Limb (tissue), 2 donors: ENCODE results near the gene FAM184B.
"Not testable (repeated sequence)": the region's sequence is repeated elsewhere in the genome, so short reads cannot be mapped to it uniquely, and the experiment has no call there.

Experiments
- DNase-seq, 2 donors: peaks; one replicate each; pipeline ENCODE4 v3.0.0-alpha.2; 2016; ENCODE audit errors: extremely low spot score in 2 of 2

Gene FAM184B

DNA sequence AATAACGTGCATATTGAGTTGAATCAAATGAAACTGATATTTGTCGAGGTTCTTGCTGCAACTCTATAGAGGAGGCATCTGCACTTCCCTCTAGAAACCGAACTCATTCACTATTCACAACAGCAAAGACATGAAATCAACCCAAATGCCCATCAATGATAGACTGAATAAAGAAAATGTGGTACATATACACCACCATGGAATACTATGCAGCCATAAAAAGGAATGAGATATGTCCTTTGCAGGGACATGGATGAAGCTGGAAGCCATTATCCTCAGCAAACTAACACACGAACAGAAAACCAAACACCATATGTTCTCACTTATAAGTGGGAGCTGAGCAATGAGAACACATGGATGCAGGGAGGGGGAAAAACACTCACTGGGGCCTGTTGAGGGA lies 96.8 kb downstream of the FAM184B start:
- DNase-seq, result not testable (repeated sequence)

GRCh38 chr4:17682222-17682566 lies 99.2 kb downstream of the FAM184B start:
- DNase-seq, result no peak

GRCh38 chr4:17681281-17682221 lies 99.9 kb downstream of the FAM184B start:
- DNase-seq, result no peak

GRCh38 chr4:17680559-17681280 lies 100.7 kb downstream of the FAM184B start:
- no peak for DNase-seq

DNA sequence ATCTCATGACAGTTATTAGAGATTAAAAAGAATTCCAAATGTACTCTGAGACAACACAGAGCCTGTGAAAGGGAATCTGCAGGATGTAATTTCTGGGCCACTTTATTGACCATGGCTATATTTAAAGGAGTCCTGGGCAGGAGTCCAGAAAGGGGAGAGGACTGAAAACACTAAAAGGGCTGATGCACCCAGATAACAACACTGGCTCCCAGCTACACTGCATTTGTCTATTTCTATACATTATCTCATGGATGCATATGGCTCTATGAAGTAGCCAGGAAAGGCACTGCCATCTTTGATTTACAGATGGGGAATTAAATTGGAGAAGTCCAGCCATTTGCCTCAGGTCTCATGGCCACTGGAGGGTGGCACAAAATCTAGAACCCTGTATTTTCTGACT lies 111.0 kb downstream of the FAM184B start:
- no peak for DNase-seq

DNA sequence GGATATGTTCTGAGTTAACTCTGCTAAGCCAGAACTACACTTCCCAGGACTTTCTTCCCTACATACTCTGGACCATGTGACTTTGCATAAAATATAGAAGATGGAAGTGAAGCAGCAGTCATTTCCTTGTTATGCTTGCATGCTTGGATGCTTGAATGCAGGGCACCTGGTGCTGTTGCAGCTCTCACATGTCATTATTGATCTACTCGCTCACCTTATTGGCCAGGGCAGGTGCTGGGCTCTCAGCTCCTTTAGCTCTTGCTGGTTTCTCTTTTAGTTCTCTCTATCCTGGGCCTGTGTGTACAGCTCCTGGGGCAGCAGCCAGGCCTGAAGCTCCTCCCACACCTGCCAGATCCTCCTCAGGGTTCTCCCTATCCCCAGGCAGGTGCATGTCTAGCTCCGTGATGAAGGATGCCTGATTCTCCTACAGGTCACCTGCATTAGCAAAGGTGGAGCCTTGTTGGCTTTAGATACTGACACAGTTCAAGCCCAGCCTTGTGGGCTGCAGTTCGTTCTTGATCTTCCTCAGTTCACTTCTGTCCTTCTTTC lies 113.7 kb downstream of the FAM184B start:
- DNase-seq, result no peak

GRCh38 chr4:17667253-17667652 lies 114.2 kb downstream of the FAM184B start:
- no peak for DNase-seq

- no peak for DNase-seq
These were observed 115.6 kb downstream of the FAM184B start for GRCh38 chr4:17665852-17666251.

DNA sequence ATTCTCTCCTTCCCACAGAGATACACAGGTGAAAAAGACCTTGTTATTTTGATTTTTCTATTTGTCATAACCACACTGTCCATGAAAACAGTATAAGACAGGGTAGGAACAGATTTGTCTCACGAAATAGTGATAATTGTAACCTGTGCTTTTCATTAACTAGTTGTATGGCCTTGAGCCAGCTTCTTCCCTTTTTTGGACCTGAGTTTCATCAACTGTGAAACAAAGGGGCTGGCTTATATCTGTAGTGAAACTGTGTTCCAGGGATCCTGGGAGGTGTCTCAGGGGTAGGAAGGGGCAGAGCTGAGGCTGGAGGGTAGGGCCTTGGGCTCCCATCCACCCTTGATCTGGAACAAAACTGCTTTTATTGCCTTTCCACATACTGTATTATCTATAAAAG lies 116.1 kb downstream of the FAM184B start:
- no peak for DNase-seq

DNA sequence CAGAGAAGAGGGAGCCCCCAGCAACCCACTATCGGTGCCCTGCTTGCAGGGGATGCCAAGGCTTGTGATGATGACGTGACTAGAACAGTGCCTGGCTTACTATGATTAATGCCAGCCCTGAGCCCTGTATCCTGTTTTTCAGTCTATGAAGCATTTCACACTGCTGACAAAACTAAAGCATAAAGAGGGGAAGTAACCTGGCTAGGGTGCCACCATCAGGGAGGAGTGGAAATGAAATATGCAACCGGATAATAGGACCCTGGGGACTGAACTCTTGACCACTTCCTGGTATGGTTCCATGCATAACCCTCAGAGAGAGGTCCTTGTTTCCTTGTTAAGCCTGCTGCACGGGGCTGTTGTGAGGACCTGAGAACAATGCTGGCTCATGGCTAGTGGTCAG lies 116.7 kb downstream of the FAM184B start:
- DNase-seq, result no peak

DNA sequence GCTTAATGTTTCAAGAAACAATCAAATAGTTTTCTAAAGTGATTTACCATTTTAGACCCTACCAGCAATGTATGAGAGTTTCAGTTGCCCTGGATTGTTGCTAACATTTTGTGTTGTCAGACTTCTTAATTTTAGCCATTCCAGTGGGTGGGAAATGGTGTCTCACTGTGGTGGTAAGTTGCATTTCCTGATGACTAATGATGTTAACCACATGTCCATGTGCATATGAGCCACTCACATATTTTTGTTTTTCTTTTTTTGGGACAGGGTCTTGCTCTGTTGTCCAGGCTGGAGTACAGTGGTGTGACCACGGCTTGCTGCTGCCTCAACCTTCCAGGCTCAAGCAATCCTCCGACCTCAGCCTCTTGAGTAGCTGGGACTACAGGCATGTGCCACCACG lies 118.7 kb downstream of the FAM184B start:
- DNase-seq, result no peak

DNA sequence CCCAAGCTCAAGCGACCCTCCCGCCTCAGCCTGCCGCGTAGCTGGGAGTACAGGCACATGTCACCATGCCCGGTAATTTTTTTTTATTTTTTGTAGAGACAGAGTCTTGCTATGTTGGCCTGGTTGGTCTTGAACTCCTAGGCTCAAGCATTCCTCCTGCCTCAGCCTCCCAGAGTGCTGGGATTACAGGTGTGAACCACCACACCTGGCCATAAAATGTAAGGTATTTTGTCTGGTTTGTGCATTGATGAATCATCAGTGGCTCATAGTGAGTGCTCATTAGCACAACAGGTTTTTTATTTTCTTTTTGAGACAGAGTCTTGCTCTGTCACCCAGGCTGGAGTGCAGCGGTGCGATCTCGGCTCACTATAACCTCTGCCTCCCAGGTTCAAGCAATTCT lies 122.2 kb downstream of the FAM184B start:
- DNase-seq, result not testable (repeated sequence)

- DNase-seq, result no peak
These were observed 123.6 kb downstream of the FAM184B start for GRCh38 chr4:17657849-17658248.

GRCh38 chr4:17657090-17657489 lies 124.3 kb downstream of the FAM184B start:
- no peak for DNase-seq

DNA sequence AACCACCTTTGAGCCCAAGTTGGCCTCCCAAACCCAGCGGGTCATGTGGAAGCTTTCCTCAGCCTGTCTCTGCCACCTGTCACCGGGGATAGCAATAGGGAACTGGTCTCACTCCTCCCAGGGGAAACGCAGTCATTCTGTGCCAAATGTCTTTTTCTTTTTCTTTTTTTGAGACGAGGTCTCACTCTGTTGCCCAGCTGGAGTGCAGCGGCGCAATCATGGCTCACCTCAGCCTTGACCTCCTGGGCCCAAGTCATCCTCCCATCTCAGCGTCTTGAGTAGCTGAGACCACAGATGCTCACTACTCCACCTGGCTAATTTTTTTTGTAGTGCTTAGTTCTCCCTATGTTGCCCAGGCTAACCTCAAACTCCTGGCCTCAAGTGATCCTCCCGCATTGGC lies 126.7 kb downstream of the FAM184B start:
- DNase-seq, result no peak

DNA sequence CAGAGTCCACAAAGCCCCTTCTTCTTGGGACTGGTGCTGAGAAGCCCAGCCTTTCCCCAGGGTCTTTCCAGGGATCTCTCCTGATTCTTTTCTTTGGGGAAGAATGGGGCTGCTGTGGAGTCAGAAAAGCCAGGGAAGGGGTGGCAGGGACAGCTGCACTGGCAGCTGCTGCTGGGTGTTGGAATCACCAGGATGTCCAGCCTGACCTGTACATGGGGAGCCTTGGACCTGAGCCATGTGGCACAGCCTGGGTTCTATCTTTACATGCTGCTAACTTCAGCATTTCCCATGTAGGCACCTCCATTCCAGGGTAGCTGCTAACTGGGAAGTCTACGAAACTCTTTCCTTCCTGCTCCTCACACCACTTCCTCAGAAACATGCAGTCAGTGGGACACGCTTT lies 131.0 kb downstream of the FAM184B start:
- DNase-seq, result no peak

DNA sequence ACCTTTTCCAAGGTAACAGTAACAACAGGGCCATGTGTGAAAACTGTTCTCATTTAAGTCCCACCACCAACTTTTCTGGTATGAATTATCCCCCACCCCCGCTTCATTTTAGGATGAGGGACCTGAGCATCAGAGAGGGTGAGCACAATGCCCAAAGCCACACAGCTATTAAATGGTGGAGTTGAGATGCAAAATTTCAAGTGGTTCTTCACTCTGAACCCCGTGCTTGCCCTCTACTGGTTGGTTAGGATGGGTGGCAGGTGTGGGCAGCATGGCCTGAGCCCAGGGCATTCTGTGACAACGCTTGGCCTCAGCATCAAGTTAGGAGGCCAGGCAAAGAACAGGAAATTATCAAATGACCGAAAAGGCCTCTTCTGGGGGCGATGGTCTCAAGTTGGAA lies 133.5 kb downstream of the FAM184B start:
- DNase-seq, result no peak

- no peak for DNase-seq
These were observed 134.1 kb downstream of the FAM184B start for GRCh38 chr4:17647176-17647806.

DNA sequence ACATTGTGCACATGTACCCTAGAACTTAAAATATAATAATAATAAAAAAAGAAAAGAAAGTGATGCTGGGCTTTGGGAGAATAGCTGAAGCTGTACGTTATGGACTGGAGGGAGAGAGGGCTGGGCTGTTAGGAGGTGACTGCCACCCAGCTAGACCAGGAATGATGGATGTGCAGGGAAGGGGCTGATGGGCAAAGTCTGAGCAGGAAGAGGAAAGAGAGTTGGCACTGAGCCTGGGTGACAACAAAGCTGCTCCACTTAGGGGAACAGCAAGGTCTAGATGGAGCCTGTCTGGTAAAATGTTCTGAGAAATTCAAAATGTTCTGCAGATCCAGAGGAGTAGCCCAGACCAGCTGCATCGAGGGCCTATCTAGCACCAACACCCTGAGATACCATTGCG lies 134.7 kb downstream of the FAM184B start:
- DNase-seq, result no peak

DNA sequence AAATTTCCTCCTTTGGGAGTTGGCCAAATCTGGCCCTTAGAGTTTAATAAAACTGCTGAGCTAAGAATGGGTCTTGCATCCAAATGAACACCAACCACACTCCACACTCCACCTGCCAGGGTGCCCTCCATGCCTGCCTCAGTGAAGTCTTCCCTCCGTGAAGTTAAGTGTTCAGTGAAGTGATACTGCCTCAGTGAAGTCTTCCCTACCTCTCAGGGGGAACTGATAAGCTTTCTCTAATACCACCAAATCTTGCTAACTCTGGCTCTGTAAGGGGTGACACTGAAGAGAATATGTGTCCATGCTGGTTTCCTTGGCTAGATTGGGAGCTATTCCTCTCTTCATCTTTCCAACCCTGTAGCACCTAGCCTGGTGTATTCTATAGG lies 139.0 kb downstream of the FAM184B start:
- DNase-seq, result no peak

DNA sequence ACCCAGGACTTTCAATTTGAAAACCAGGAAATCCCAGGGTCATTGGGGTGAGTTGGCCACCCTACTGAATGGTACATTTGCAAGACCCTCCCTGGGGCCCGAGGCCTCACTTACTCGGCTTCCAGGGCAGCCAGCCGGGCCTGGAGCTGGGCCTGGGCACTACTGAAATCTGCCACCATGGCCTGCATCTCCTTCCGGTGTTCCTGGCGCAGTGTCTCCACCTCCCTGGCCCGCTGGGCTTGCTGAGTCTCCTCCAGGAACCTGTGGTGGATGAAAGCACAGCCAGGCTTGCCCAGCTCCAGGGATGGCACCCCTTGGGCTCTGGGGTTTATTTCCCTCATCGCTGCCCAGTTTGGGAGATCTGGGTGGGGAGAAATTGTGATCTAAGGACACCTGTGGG lies 142.3 kb downstream of the FAM184B start:
- DNase-seq, result no peak
